Thoracic aorta (tissue), 2 donors: Measurements from ENCODE around the gene ATP23. TPM values are rescaled to one million over a fixed set of nuclear protein-coding genes. Genes with fewer than 3 reads are reported as not detected.

Source experiments
- ATAC-seq: fragments of 150-250 bp; one replicate; pipeline ENCODE4 v1.8.0; 2017; ENCODE audit warnings: low read depth; ENCODE audit not compliant: insufficient number of reproducible peaks, low FRiP score
- DNase-seq: peaks from one replicate; pipeline ENCODE4 v3.0.0-alpha.2; 2020; ENCODE audit warnings: low spot score
- H3K27ac ChIP-seq, 2 donors: fragments of 200-600 bp; sonication (generic); 1 replicate in 1 of 2; 2 replicates in 1 of 2; pipeline ENCODE4 v1.5.1; 2016; ENCODE audit warnings: mild to moderate bottlenecking in 2 of 2, moderate library complexity in 2 of 2
- H3K27me3 ChIP-seq: fragments of 200-600 bp; sonication (generic); replicated peaks from 2 replicates; pipeline ENCODE4 v1.6.0; 2016; ENCODE audit warnings: mild to moderate bottlenecking; ENCODE audit not compliant: insufficient read depth
- H3K36me3 ChIP-seq: fragments of 200-600 bp; sonication (generic); one replicate; pipeline ENCODE4 v1.5.1; 2016
- H3K4me1 ChIP-seq, 2 donors: fragments of 200-600 bp; sonication (generic); 1 replicate in 1 of 2; 2 replicates in 1 of 2; pipeline versions ENCODE4 v1.5.1 to v1.6.0; 2016; ENCODE audit warnings: low read depth in 2 of 2, mild to moderate bottlenecking in 1 of 2; ENCODE audit not compliant: control insufficient read depth in 1 of 2
- H3K4me3 ChIP-seq: fragments of 200-600 bp; sonication (generic); 2 replicates; pipeline ENCODE4 v1.5.1; 2016; ENCODE audit warnings: mild to moderate bottlenecking
- H3K9me3 ChIP-seq: fragments of 200-600 bp; sonication (generic); 2 replicates; pipeline ENCODE4 v1.5.1; 2016
- CTCF ChIP-seq: fragments of 200-600 bp; sonication (generic); IDR thresholded peaks from one replicate; pipeline ENCODE4 v1.5.1; 2019; ENCODE audit warnings: antibody characterized with exemption
- total RNA-seq, 2 donors: library from RNA; depleted of rRNA; stranded (reverse); fragments of >200 nt; gene quantifications; one replicate each; pipeline versions ENCODE4 v1.1.0 to v1.2.3, GENCODE V29; 2016

Gene ATP23
- total RNA-seq, 2 donors from 2014 or later, result 4.4 to 7.4 TPM

GRCh38 chr12:57909056-57909455, 32.3 kb upstream of the ATP23 start:
- no peak overlapping the region for H3K27ac ChIP-seq
- peaks cover 0 to 4% of the 10 kb centered on the region in 2 donors for H3K4me1 ChIP-seq
- ATAC-seq (no peak), DNase-seq (no peak)
- H3K36me3 ChIP-seq, result no peaks in the 10 kb centered on the region
- H3K27me3 ChIP-seq, result no peaks in the 10 kb centered on the region
- no peaks in the 10 kb centered on the region for H3K9me3 ChIP-seq
- TF ChIP-seq CTCF, result no peak
- H3K4me3 ChIP-seq, result no peak overlapping the region

- Histone ChIP-seq H3K9me3 (no peaks in the 10 kb centered on the region), H3K36me3 (no peaks in the 10 kb centered on the region), H3K27me3 (no peaks in the 10 kb centered on the region), H3K27ac (no peak overlapping the region), H3K4me1 (peaks cover 0 to 4% of the 10 kb centered on the region in 2 donors), H3K4me3 (no peak overlapping the region)
- ATAC-seq (no peak), DNase-seq (no peak)
- TF ChIP-seq CTCF, result no peak
Observed at GRCh38 chr12:57909611-57910010, 31.8 kb upstream of the ATP23 start.

- DNase-seq, result no peak
- Histone ChIP-seq H3K36me3 (no peaks in the 10 kb centered on the region), H3K27me3 (no peaks in the 10 kb centered on the region), H3K4me1 (no peaks in the 10 kb centered on the region), H3K27ac (no peak overlapping the region), H3K4me3 (no peak overlapping the region), H3K9me3 (no peaks in the 10 kb centered on the region)
- TF ChIP-seq CTCF, result no peak
- no peak for ATAC-seq
Observed at GRCh38 chr12:57918147-57918546, 23.2 kb upstream of the ATP23 start.

GRCh38 chr12:57927086-57927485, 14.3 kb upstream of the ATP23 start:
- no peak for TF ChIP-seq CTCF
- Histone ChIP-seq H3K27me3 (no peaks in the 10 kb centered on the region), H3K4me3 (no peak overlapping the region), H3K9me3 (no peaks in the 10 kb centered on the region), H3K4me1 (no peaks in the 10 kb centered on the region), H3K36me3 (no peaks in the 10 kb centered on the region), H3K27ac (no peak overlapping the region)
- ATAC-seq, result no peak
- DNase-seq, result no peak

GRCh38 chr12:57929092-57929830, 12.1 kb upstream of the ATP23 start:
- no peak for ATAC-seq
- no peak for DNase-seq
- Histone ChIP-seq H3K4me1 (no peaks in the 10 kb centered on the region), H3K27ac (no peak overlapping the region), H3K27me3 (no peaks in the 10 kb centered on the region), H3K9me3 (no peaks in the 10 kb centered on the region), H3K36me3 (no peaks in the 10 kb centered on the region), H3K4me3 (no peak overlapping the region)
- TF ChIP-seq CTCF, result no peak
